Gastroesophageal sphincter (tissue), 4 donors: ENCODE results near the gene MGA. TPM values are rescaled to one million over a fixed set of nuclear protein-coding genes. Genes with fewer than 3 reads are reported as not detected.

Experiments used
- ATAC-seq: fragments of 150-250 bp; one replicate; pipeline ENCODE4 v1.9.1; 2016; ENCODE audit warnings: mild to moderate bottlenecking, moderate library complexity
- H3K27ac ChIP-seq, 4 donors: fragments of 200-600 bp; sonication (generic) in 3 of 4; 1 replicate in 3 of 4; 2 replicates in 1 of 4; pipeline ENCODE4 v1.5.1; 2016 to 2019
- H3K27me3 ChIP-seq: fragments of 200-600 bp; sonication (generic); one replicate; pipeline ENCODE4 v1.5.1; 2019
- H3K36me3 ChIP-seq, 2 donors: fragments of 200-600 bp; sonication (generic); one replicate each; pipeline ENCODE4 v1.5.1; 2019; ENCODE audit warnings: control low read depth in 1 of 2
- H3K4me1 ChIP-seq, 3 donors: fragments of 200-600 bp; sonication (generic); 1 replicate in 2 of 3; 2 replicates in 1 of 3; pipeline ENCODE4 v1.5.1; 2016 to 2019; ENCODE audit warnings: control low read depth in 2 of 3
- H3K4me3 ChIP-seq, 2 donors: fragments of 200-600 bp; sonication (generic); one replicate each; pipeline ENCODE4 v1.5.1; 2019; ENCODE audit warnings: mild to moderate bottlenecking in 1 of 2, moderate library complexity in 1 of 2
- H3K9me3 ChIP-seq, 3 donors: fragments of 200-600 bp; sonication (generic); one replicate each; pipeline ENCODE4 v1.5.1; 2017 to 2019; ENCODE audit warnings: control low read depth in 2 of 3
- EP300 ChIP-seq: sonication (generic); formaldehyde crosslinking; IDR thresholded peaks from one replicate; pipeline ENCODE4 v1.6.1; 2017; ENCODE audit warnings: antibody characterized with exemption, mild to moderate bottlenecking
- POLR2A ChIP-seq, 2 donors: fragments of 450-650 bp; IDR thresholded peaks; one replicate each; pipeline ENCODE4 v1.6.1; 2017; ENCODE audit warnings: antibody characterized with exemption in 2 of 2, mild to moderate bottlenecking in 2 of 2, moderate library complexity in 1 of 2
- POLR2AphosphoS5 ChIP-seq: sonication (generic); formaldehyde crosslinking; IDR thresholded peaks from one replicate; pipeline ENCODE4 v1.6.1; 2017; ENCODE audit warnings: antibody characterized with exemption
- WGBS, 2 donors: methylation state at CpG; one replicate each; pipeline ENCODE4 v1.1.5; 2018; ENCODE audit warnings: low coverage in 1 of 2; 5-methylcytosine and 5-hydroxymethylcytosine counted together
- total RNA-seq, 4 donors: library from RNA; depleted of rRNA; stranded (reverse); fragments of >200 nt; gene quantifications; one replicate each; pipeline ENCODE4 v1.1.0, GENCODE V29; 2016
- TF ChIP-seq, protein P1 (sequence below), 4 experiments: fragments of 200-600 bp in 2 of 4; fragments of 450-650 bp in 2 of 4; sonication (generic) in 1 of 4; IDR thresholded peaks; one replicate each; pipeline ENCODE4 v1.5.1; 2017 to 2019; ENCODE audit warnings: antibody characterized with exemption in 4 of 4, mild to moderate bottlenecking in 2 of 4, moderate library complexity in 2 of 4

MGA gene
- total RNA-seq, 4 donors from 2014 or later = 29.4 to 59.2 (median 44.9) TPM

- peak overlapping the region; percentile 59 to 63 for H3K4me3 ChIP-seq
- no peaks in the 10 kb centered on the region for H3K9me3 ChIP-seq
- TF ChIP-seq POLR2A (IDR thresholded peaks at IDR 0.05) (no peak), EP300 (no peak)
- 3 to 7% methylated on average over 4 to 7 of the region's 9 CpGs for WGBS, 2 donors
- peak overlapping the region; percentile 21 to 88 (median 84) for H3K27ac ChIP-seq
- no peak for ATAC-seq
- H3K4me1 ChIP-seq = peaks cover 0 to 49% (median 9%) of the 10 kb centered on the region in 3 donors
- H3K27me3 ChIP-seq = no peaks in the 10 kb centered on the region
- no peaks in the 10 kb centered on the region for H3K36me3 ChIP-seq
Measured at GRCh38 chr15:41661078-41661517, 893 bp downstream of the MGA start.

- TF ChIP-seq EP300 (no peak), POLR2AphosphoS5 (peak; percentile 25)
- 1 to 2% methylated on average over 18 to 25 of the region's 44 CpGs for WGBS, 2 donors
- Histone ChIP-seq H3K4me3 (peak overlapping the region; percentile 59 to 63), H3K27ac (peak overlapping the region; percentile 47 to 88 (median 84)), H3K9me3 (no peaks in the 10 kb centered on the region), H3K27me3 (no peaks in the 10 kb centered on the region), H3K4me1 (peaks cover 0 to 55% (median 9%) of the 10 kb centered on the region in 3 donors), H3K36me3 (no peaks in the 10 kb centered on the region)
- ATAC-seq = peak; percentile 61
Measured at GRCh38 chr15:41661518-41662225, 1.5 kb downstream of the MGA start.

DNA sequence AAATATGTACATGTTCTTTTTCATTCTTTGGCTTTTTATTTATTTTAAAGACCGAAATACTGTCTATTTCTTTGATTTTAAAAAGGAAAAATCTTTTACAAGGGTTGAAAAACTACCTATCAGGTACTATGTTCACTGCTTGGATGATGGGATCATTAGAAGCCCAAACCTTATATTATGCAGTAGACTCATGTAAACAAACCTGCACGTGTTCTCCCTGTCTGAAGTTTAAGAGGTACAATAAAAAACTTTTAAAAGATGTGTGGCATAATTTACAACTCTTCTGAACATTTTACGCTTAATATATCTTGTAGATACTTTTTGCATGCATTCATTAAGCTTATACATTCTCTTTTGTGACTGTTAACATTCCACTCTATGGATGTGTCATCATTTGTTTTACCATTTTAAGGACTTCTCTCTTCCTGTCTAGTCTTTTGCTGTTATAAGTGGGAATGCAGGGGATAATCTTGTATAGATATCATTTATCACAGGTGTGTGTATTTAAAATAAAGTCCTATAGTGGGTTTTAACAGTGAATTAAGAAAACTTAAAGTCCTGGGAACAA lies 6.2 kb downstream of the MGA start:
- peaks cover 0 to 11% of the 10 kb centered on the region in 2 donors for H3K36me3 ChIP-seq
- H3K9me3 ChIP-seq = no peaks in the 10 kb centered on the region
- WGBS, 2 donors = 71% methylated on average over 2 to 3 of the region's 3 CpGs
- no peak for TF ChIP-seq EP300
- TF ChIP-seq POLR2AphosphoS5 = no peak
- TF ChIP-seq, protein P1, sequence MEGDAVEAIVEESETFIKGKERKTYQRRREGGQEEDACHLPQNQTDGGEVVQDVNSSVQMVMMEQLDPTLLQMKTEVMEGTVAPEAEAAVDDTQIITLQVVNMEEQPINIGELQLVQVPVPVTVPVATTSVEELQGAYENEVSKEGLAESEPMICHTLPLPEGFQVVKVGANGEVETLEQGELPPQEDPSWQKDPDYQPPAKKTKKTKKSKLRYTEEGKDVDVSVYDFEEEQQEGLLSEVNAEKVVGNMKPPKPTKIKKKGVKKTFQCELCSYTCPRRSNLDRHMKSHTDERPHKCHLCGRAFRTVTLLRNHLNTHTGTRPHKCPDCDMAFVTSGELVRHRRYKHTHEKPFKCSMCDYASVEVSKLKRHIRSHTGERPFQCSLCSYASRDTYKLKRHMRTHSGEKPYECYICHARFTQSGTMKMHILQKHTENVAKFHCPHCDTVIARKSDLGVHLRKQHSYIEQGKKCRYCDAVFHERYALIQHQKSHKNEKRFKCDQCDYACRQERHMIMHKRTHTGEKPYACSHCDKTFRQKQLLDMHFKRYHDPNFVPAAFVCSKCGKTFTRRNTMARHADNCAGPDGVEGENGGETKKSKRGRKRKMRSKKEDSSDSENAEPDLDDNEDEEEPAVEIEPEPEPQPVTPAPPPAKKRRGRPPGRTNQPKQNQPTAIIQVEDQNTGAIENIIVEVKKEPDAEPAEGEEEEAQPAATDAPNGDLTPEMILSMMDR (IDR thresholded peaks at IDR 0.05) = no peak
- no peak for TF ChIP-seq POLR2A (IDR thresholded peaks at IDR 0.05)
- no peak overlapping the region for H3K27ac ChIP-seq
- H3K27me3 ChIP-seq = no peaks in the 10 kb centered on the region
- ATAC-seq = no peak
- H3K4me3 ChIP-seq = no peak overlapping the region
- peaks cover 0 to 41% (median 4%) of the 10 kb centered on the region in 3 donors for H3K4me1 ChIP-seq

DNA sequence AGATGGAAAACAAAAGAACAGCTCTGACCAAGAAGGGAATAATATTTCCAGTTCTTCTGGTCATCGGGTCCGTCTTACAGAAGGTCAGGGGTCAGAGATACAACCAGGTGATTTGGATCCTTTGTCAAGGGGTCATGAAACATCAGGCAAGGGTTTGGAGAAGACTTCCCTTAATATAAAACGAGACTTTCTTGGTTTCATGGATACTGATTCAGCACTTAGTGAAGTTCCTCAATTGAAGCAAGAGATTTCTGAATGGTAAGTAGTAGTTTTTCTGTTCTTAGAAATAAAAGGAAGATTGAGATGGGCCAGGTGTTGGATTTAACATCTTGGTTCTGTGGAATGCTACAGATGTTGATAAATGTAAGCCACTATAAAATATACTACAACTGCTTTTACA lies 9.5 kb downstream of the MGA start:
- TF ChIP-seq, protein P1 (IDR thresholded peaks at IDR 0.05) = no peak
- TF ChIP-seq POLR2AphosphoS5 (no peak), POLR2A (IDR thresholded peaks at IDR 0.05) (no peak), EP300 (no peak)
- 79 to 89% methylated on average over 1 to 3 of the region's 3 CpGs for WGBS, 2 donors

GRCh38 chr15:41671656-41672648 lies 11.7 kb downstream of the MGA start:
- 78% methylated on average over 7 of the region's 7 CpGs for WGBS, 2 donors
- H3K36me3 ChIP-seq = peaks cover 0 to 21% of the 10 kb centered on the region in 2 donors
- H3K4me1 ChIP-seq = peaks cover 0 to 10% (median 0%) of the 10 kb centered on the region in 3 donors
- TF ChIP-seq EP300 (no peak), POLR2A (IDR thresholded peaks at IDR 0.05) (no peak), POLR2AphosphoS5 (no peak)
- TF ChIP-seq, protein P1 (IDR thresholded peaks at IDR 0.05) = no peak
- no peaks in the 10 kb centered on the region for H3K27me3 ChIP-seq
- H3K9me3 ChIP-seq = no peaks in the 10 kb centered on the region
- H3K27ac ChIP-seq = no peak overlapping the region
- H3K4me3 ChIP-seq = no peak overlapping the region
- no peak for ATAC-seq

More for the DNA sequence above, 9.5 kb downstream of the MGA start:
- Histone ChIP-seq H3K36me3 (peaks cover 0 to 21% of the 10 kb centered on the region in 2 donors), H3K4me3 (no peak overlapping the region), H3K27ac (no peak overlapping the region), H3K27me3 (no peaks in the 10 kb centered on the region), H3K9me3 (no peaks in the 10 kb centered on the region), H3K4me1 (peaks cover 0 to 20% (median 0%) of the 10 kb centered on the region in 3 donors)
- ATAC-seq = no peak
